NT2/D1 (cell line): ENCODE data around the gene FBXO11.

ENCODE experiments used
- SUZ12 ChIP-seq: IDR thresholded peaks from 2 replicates; pipeline ENCODE4 v1.6.1; 2011; ENCODE audit not compliant: insufficient read length, insufficient read depth; ENCODE audit errors: extremely low read depth
- YY1 ChIP-seq: IDR thresholded peaks from 2 replicates; pipeline ENCODE4 v1.6.1; 2011; ENCODE audit not compliant: insufficient read length, insufficient read depth
- ZNF274 ChIP-seq: IDR thresholded peaks from 2 replicates; pipeline ENCODE4 v1.6.1; 2011; ENCODE audit warnings: mild to moderate bottlenecking, low read depth, low read length

- TF ChIP-seq YY1 (no peak), ZNF274 (no peak), SUZ12 (no peak)
Observed at GRCh38 chr2:47777277-47777937, 128.9 kb downstream of the FBXO11 start.
